Activated CD8-positive, alpha-beta memory T cell treated with anti-CD3 and anti-CD28 coated beads, Interleukin-2, amount 50 U/mL, for 4 hours (primary cell): ENCODE results near the gene HNRNPM.
"Not testable (repeated sequence)": the region's sequence is repeated elsewhere in the genome, so short reads cannot be mapped to it uniquely, and the experiment has no call there.

Source experiments
- DNase-seq: peaks from one replicate; pipeline ENCODE4 v3.0.0-alpha.2; 2020

The HNRNPM gene, protein sequence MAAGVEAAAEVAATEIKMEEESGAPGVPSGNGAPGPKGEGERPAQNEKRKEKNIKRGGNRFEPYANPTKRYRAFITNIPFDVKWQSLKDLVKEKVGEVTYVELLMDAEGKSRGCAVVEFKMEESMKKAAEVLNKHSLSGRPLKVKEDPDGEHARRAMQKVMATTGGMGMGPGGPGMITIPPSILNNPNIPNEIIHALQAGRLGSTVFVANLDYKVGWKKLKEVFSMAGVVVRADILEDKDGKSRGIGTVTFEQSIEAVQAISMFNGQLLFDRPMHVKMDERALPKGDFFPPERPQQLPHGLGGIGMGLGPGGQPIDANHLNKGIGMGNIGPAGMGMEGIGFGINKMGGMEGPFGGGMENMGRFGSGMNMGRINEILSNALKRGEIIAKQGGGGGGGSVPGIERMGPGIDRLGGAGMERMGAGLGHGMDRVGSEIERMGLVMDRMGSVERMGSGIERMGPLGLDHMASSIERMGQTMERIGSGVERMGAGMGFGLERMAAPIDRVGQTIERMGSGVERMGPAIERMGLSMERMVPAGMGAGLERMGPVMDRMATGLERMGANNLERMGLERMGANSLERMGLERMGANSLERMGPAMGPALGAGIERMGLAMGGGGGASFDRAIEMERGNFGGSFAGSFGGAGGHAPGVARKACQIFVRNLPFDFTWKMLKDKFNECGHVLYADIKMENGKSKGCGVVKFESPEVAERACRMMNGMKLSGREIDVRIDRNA

DNA sequence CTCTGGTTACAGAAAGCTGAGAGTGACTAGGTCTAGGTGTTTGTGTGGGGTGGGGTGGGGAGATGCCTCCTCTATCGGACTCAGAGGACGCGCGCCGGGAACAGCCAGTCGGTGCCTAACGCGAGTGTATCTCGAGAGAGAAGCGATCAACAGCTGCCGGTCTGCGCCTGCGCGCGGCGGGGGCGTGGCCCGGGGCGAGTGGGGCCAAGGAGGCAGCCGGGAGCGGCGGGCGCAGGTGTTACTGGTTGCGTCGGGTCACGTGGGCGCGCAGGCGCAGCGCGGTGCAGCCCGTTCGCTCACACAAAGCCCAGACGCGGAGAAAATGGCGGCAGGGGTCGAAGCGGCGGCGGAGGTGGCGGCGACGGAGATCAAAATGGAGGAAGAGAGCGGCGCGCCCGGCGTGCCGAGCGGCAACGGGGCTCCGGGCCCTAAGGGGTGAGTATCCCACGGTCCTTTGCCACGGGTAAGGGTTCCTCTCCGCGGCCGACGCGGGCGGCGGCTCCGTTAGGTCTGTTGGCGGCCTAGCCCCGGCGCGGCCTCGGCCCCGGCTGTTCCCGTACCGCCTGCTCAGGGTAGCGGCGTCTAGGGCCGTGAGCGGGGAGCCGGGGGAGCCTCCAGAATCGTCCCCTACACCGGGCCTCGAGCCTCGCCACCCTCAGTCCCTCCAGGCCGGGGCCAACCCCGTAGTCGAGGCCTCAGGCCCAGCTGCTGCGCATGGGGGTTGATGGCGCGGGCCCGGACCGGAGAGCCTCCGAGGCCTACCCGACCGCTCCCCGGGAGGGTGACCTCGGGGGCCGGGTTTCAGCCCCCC, at the start of gene HNRNPM:
TSS of gene HNRNPM (plus strand) at position 299 of the 811 bp plus-strand sequence. CDS start at position 323, 24 bp downstream.
- DNase-seq: peak; percentile 100

DNA sequence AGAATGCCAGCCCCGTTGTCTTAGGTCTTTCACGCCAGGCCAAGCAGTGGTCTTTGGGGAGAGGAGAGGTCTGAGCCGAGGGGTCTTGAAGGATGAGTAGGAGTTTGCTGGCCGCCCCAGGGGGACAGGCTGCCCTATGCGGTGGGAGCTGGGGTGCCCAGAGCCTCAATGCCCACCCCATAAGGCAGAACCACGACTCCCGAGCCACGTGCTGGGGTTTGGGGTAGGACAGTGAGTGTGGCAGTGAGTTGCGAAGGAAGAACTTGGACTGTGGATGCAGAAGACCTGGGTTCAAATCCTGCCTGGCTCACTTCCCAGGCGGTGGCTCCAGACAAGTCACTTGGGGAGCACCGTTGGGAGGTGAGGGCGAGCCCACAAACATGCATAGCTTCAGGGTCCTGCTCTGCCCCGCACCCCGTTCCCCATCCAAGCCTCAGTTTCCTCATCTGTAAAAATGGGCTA, 49.1 kb upstream of the HNRNPM start:
- DNase-seq: no peak

DNA sequence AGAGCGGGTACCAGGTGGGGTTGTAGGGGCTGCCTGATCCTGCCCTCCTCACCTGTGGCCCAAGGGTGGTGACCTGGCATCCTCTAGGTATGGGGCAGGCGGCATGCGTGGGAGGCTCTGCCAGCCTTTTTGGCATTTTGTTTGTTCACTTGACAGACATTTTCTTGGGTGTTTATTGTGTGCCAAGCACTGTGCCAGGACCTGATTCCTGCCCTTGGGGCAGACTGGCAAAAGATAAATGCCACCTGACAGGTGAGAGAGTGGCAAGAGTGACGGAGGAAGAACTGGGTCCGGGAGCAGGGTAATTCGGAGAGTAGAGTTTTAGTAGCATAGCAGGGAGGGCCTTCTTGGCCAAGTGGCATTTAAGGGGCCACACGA, 48.6 kb upstream of the HNRNPM start:
- no peak for DNase-seq

DNA sequence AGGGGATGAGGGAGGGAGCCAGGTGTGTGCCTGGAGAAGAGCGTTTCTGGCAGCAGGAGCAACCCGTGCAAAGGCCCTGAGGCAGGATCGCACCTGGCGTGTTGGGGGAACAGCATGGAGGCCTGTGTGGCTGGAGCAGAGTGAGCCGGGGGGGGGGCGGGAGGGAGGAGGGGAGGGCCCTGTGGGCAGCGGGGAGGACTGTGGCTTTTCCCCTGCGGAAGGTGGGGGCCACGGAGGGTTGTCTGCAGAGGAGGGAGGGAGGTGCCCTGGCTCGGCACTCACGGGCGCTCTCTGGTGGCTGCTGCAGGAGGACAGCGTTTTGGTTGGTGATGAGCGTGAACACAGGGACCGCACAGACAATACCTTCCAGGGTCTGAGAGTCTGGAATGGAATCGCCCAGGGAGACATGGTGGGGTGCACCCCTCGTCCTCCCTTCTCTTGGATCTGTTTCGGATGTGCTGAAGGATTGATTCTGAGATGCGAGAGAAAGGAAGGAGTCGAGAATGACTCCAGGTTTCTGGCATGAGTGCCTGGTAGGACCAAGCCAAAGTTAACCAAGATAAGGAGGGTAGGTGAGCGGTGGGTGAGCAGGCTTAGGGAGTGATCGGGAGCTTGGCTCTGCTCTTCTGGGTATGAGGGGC, 48.1 kb upstream of the HNRNPM start:
- DNase-seq: peak; percentile 67

DNA sequence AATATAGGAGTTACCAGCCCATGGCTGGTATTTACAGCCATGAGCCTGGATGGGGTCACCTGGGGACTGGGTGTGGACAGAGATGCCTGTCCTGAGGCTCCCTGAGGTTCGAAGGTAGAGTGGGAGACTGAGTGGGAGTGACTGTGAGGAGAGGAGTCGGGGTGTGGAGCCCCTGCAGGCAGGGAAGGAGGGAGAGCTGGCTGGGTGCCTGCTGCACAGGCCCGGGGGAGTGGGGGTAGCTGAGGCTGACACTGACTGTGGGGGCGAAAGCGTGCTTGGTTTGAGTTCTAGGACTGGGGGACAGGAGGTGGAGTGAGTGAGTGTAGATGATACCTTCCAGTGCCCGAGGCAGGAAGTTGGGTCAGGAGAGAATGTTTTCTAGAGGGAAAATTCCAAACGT, 47.5 kb upstream of the HNRNPM start:
- DNase-seq: no peak

DNA sequence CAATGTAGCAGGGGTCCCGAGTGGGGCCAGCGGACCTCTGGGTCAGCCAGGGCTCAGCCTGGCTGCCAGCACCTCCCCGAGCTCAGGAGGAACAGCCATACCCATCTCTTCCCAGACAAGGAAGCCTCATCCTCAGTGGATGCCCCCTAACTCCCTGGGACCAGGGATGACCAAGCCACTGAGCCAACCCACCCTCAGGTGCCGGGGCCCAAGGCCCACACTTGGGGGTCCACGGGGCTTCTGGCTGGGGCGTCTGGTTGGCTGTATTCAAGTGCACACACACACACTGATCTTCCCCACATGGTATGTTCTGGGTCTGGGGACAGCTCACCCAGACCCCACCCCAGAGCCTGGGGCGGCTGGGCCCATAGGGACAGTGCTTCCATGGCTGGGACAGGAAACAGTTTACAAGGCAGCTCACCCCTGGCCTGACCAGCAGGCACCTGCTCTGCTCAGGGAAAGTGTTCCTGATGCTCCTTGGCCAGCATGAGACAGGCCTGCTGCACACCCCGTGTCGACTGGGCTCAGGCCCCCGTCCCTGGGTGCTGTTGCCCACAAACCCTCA, 46.9 kb upstream of the HNRNPM start:
- no peak for DNase-seq

DNA sequence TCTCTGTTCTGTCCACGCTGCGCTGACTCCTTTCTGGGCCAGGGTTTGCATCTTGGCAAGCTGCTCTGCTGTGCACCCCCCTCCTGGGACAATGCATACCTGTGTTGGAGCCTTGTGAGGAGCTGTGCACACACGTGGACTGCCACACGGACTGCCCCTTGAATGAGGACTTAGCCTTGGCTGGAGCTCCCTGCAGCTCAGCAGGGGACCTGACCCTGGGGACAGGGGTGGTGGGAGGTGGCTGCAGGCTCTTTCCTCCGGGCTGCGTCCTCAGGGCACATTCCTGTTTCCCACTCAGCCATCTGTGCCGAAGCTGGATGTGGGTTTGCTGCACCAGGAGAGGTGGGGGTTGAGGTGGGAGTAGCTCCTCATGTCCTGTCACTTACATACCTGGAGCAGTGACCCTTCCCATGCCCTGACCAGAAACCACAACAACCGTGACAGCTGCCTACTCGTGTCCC, 46.4 kb upstream of the HNRNPM start:
- DNase-seq: no peak

DNA sequence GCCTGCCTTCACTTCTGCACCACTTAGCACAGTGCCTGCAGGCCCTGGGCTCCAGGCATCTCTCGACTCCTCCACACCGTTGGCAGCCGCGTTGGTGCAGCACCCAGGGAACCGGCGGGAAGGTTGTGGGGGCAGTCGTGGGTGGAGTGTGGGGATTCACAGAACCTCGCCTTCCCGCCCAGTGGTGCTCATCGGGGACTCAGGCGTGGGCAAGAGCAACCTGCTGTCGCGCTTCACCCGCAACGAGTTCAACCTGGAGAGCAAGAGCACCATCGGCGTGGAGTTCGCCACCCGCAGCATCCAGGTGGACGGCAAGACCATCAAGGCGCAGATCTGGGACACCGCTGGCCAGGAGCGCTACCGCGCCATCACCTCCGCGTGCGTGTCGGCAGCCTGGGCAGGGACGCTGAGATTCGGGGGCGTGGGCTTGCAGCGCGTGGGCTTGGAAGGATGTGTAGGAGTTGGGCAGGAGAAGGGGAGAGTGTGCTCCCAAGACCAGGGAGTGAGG, 45.0 kb upstream of the HNRNPM start:
- DNase-seq: no peak

DNA sequence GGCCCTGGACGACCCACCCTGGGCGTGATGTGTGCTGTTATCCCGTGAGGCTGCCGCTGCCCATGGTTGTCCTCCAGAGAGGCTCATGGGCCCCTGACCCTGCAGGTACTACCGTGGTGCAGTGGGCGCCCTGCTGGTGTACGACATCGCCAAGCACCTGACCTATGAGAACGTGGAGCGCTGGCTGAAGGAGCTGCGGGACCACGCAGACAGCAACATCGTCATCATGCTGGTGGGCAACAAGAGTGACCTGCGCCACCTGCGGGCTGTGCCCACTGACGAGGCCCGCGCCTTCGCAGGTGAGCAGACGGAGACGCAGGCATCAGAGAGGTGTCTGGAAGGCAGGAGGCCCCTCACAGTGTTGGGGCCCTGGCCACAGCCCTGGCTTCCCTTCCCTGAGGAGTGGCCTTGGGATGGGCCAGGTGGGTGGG, 42.8 kb upstream of the HNRNPM start:
- DNase-seq: no peak

DNA sequence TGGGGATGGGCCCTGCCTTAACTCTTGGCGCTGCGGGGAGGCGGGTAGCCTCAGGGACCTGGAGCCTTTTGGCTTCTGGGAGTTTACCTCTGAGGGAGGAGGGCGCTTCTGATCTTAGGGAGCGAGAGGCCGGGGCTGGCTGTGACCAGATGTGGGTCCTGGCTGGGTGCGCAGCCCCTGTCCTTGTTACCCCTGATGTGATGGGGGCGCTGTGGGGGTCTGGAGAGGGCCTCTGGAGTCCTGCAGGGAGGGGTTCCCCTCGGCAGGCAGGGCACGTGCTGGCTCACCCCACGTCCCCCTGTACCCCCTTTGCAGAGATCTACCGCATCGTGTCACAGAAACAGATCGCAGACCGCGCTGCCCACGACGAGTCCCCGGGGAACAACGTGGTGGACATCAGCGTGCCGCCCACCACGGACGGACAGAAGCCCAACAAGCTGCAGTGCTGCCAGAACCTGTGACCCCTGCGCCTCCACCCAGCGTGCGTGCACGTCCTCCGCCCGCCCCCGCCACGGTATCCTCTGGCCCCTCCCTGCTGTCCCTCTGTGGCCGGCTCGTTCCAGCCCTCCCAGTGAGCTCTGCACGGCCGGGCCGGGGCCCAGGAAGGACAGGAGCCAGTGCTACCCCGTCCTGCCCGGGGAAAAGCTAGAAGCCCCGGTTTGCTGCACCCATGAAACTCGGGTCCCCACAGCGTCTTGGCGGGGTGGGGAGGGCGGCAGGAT, 41.5 kb upstream of the HNRNPM start:
- no peak for DNase-seq

DNA sequence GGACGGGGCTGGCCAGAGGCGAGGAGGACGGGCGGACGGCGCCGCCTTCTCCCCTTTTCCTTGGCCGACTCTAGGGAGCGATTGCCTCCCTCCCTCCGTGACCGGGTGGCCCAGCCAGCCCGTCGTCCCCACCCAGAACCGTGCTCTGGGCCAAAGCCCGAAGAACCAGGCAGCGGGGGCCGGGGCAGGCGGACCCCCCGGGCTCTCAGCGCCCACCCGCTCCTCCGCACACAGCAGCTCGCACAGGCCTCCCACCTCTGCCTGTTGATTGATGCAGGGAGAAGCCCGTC, 41.0 kb upstream of the HNRNPM start:
- DNase-seq: no peak

DNA sequence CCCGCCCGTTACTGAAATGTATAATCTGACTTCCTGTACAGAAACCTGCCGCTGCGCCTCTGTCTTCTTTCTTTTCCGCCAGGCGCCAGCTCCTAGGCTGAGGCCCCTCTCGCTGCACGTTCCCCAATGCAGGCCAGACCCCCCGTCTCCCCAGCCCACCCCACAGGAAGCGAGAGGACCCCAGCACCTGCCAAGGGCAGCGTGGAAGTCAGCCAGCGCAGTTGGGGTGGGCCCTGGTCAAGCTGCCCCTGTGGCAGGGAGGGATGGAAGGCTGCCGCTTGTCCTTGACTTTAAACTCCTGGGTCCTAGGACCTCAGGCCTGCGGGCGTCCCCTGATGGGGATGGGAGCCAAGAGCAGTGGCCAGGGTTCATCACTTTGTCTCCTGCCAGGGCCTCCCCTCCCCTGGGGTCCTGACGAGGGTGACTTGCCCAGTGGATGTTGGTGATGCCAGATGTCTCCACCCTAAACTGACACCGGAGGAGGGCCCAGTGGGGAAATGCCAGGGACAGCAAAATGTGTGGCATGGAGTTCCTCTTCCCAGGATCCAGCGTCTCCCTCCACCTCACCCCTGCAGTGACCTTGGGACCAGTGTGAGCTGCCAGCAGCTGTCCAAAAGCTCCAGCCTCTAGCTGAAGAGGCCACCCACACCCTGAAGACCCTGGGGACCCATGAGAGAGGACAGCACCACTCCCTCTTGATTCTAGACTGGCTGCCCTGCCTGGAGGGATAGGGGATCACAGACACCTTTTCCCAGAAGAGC, 40.2 kb upstream of the HNRNPM start:
- no peak for DNase-seq

DNA sequence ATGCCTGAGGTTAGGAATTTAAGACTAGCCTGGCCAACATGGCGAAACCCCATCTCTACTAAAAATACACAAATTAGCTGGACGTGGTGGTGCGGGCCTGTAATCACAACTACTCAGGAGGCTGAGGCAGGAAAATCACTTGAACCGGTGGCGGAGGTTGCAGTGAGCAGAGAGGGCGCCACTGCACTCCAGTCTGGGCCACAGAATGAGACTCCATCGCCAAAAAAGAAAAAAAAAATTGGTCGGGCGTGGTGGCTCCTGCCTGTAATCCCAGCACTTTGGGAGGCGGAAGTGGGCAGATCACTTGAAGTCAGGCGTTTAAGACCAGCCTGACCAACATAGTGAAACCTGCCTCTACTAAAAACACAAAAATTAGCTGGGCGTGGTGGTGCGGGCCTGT, 34.1 kb upstream of the HNRNPM start:
- DNase-seq: not testable (repeated sequence)

DNA sequence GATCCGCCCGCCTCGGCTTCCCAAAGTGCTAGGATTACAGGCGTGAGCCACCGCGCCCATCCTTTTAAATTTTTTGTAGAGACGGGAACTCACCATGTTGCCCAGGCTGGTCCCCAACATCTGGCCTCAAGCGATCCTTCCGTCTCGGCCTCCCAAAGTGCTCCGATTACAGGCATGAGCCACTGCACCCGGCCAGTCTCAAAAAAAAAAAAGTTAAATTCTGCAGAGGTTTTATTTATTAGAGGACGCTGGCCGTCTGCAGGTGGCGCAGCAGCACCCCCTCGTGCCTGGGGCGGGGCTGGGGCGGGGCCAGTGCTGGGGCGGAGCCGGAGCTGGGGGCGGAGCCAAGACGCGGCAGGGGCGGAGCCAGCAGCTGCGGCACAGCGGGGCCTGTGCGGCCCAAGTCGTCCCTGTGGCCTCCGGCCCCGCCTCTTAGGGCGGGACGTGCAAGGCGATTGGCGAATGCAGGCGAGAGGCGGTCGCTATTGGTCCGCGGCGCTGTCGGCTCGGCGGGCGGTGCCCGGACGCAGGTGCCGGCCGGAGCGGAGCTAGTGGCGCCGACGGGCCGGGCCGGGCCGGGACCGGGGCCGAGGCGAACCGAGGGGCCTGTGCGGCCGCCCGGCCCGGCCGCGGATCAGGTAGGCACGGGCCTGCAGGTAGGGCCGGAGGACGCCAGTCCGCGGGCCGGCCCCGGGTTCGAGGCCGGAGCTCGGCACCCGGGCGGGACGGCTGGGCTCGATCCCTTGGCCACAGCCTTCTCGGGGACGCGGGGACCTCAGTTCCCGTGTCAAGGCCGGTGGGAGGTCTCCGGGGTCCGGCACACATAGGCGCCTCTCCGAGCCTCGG, 31.8 kb upstream of the HNRNPM start, which contains the start of gene MARCHF2:
TSS of gene MARCHF2 (plus strand) at position 523 of the 846 bp plus-strand sequence. CDS start 8,536 bp downstream, outside the sequence.
- DNase-seq: peak; percentile 94

DNA sequence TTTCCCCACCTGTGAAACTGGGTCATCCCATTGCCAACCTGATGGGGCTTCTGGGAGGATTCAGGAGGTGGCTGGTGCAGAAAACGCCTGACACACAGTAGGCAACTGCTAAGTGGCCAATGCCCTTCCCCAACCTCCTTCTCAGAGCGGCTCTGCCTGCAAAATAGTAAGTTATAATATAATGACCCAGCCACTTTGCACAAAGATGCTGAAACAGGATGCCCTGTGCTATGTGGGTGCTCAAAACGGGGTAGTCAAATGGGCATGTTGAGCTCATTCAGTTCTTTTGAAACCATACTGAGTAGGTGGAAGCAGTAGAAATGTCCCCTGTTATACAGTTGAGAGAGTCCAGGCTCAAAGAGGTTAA, 31.2 kb upstream of the HNRNPM start:
- no peak for DNase-seq

DNA sequence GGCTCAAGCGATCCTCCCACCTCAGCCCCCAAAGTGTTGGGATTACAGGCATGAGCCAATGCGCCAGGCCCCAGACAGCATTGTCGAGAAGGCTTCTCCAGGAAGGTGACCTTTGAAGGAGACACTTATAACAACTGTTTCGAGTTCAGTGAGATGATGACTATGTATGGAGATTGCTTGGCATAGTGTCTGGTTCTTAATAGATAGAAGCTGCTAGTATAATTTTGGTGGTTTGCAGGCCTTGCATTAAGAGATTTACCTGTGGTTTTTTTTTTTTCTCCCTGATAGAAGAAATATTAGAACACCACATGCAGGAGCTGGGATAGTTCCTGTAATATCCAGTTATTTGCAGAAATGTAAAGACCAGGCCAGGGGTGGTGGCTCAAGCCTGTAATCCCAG, 28.0 kb upstream of the HNRNPM start:
- no peak for DNase-seq

DNA sequence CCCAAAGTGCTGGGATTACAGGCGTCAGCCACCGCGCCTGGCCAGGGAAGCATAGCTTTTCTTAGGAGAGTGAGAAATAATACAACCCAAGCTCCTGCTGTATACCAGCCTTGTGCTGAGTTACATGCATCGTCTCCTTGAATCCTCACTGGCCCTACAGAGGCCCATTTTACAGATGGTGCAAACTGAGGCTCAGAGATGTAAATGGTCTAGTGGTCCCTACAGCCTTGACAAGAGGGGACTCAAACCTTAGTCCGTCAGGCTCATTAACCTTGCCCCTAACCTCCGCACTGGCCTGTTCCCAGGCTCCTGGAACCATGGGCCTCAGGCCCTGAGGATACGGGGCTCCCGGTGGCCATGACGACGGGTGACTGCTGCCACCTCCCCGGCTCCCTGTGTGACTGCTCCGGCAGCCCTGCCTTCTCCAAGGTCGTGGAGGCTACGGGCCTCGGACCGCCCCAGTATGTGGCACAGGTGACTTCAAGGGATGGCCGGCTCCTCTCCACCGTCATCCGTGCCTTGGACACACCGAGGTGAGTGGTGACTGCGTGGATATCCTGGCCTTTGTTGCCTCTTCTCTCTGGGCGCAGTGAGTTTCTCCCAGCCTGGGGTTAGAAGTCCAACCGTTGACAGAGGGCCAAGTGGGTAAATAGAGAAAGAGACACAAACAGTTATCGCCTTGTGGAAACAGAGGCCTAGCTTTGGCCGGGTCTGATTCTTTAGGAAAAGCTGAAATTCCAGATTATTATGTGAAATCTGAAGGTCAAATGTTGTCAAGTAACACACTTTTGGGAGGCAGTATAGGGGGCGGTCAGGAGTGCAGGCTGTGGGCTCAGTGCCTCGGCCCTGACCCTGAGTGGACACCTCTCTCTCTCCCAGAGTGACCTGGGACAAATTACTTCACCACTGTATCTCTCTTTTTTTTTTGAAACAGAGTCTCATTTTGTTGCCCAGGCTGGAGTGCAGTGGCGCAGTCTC, 23.0 kb upstream of the HNRNPM start:
- DNase-seq: no peak

DNA sequence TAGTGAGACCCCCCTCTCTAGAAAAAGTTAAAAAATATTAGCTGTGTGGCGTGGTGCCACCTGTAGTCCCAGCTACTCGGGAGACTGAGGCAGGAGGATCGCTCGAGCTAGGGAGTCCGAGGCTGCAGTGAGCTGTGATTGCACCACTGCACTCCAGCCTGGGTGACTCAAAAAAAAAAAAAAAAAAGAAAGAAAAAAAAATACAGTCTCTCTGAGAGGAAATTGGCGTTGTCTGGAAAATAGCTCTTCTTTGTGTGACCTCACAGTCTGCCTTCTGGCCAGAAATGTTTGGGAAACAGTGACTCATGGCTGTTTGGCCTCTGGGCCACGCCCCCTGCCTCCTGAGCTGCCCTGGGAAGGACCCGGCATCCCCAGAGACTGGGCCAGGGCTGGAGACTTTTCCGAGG, 21.0 kb upstream of the HNRNPM start:
- no peak for DNase-seq

DNA sequence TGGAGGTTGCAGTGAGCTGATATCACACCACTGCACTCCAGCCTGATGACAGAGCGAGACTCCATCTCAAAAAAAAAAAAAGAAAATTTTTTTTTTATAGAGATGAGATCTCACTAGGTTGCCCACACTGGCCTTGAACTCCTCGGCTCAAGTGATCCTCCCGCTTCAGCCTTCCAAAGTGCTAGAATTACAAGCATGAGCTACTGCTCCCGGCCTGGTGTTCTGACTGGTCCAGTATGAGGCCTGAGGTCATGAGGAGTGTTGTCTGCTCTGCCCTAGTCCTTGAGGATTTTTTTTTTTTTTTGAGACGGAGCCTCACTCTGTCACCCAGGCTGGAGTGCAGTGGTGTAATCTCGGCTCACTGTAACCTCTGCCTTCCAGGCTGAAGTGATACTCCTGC, 19.4 kb upstream of the HNRNPM start:
- not testable (repeated sequence) for DNase-seq
